WTC11 (cell line): ENCODE results near the gene NDUFB10. TPM values are rescaled to one million over a fixed set of nuclear protein-coding genes. Genes with fewer than 3 reads are reported as not detected.

Source experiments
- AFF4 ChIP-seq: sonication (generic); formaldehyde crosslinking; IDR thresholded peaks from 2 replicates; pipeline ENCODE4 v1.8.1; 2023; ENCODE audit warnings: mild to moderate bottlenecking, missing genetic modification reagents, borderline replicate concordance
- CREB1 ChIP-seq: sonication (generic); formaldehyde crosslinking; IDR thresholded peaks from 2 replicates; pipeline ENCODE4 v1.8.0; 2023; ENCODE audit warnings: mild to moderate bottlenecking, missing genetic modification reagents
- EMX1 ChIP-seq: fragments of 250-450 bp; sonication (Bioruptor Pico); IDR thresholded peaks from 2 replicates; pipeline ENCODE4 v1.8.0; 2021; ENCODE audit warnings: mild to moderate bottlenecking
- HMGXB4 ChIP-seq: sonication (generic); formaldehyde crosslinking; IDR thresholded peaks from 2 replicates; pipeline ENCODE4 v1.8.1; 2023; ENCODE audit warnings: mild to moderate bottlenecking, moderate library complexity, missing genetic modification reagents
- JUN ChIP-seq: sonication (generic); formaldehyde crosslinking; IDR thresholded peaks from 2 replicates; pipeline ENCODE4 v1.8.0; 2023; ENCODE audit warnings: mild to moderate bottlenecking, missing genetic modification reagents
- KAT7 ChIP-seq: sonication (generic); formaldehyde crosslinking; IDR thresholded peaks from 2 replicates; pipeline ENCODE4 v1.8.1; 2023; ENCODE audit warnings: missing genetic modification reagents, mild to moderate bottlenecking, borderline replicate concordance
- MXD4 ChIP-seq: fragments of 250-450 bp; sonication (Bioruptor Pico); IDR thresholded peaks from 2 replicates; pipeline ENCODE4 v1.8.0; 2021; ENCODE audit warnings: mild to moderate bottlenecking, moderate library complexity, borderline replicate concordance
- PRRX2 ChIP-seq: fragments of 250-450 bp; sonication (Bioruptor Pico); IDR thresholded peaks from 2 replicates; pipeline ENCODE4 v1.8.0; 2021; ENCODE audit warnings: mild to moderate bottlenecking
- RELA ChIP-seq: sonication (generic); formaldehyde crosslinking; IDR thresholded peaks from 2 replicates; pipeline ENCODE4 v1.8.1; 2022; ENCODE audit warnings: missing genetic modification reagents, mild to moderate bottlenecking, borderline replicate concordance
- SMAD4 ChIP-seq: sonication (generic); formaldehyde crosslinking; IDR thresholded peaks from 2 replicates; pipeline ENCODE4 v1.8.0; 2022; ENCODE audit warnings: mild to moderate bottlenecking, missing genetic modification reagents
- total RNA-seq: library from RNA; stranded (reverse); gene quantifications from 3 replicates; pipeline ENCODE4 v1.2.3, GENCODE V29; 2021
- TF ChIP-seq, protein P1 (sequence below): fragments of 250-450 bp; sonication (Bioruptor Pico); IDR thresholded peaks from 2 replicates; pipeline ENCODE4 v1.9.0; 2021; ENCODE audit warnings: mild to moderate bottlenecking
- TF ChIP-seq, protein P2 (sequence below): sonication (generic); formaldehyde crosslinking; conservative IDR thresholded peaks from 2 replicates; pipeline ENCODE4 v1.8.1; 2023; ENCODE audit warnings: mild to moderate bottlenecking, low read depth, missing genetic modification reagents, moderate library complexity
- TF ChIP-seq, protein P3 (sequence below): fragments of 250-450 bp; sonication (Bioruptor Pico); IDR thresholded peaks from 2 replicates; pipeline ENCODE4 v1.8.0; 2021; ENCODE audit warnings: mild to moderate bottlenecking
- TF ChIP-seq, protein P4 (sequence below): fragments of 250-450 bp; sonication (Bioruptor Pico); IDR thresholded peaks from 2 replicates; pipeline ENCODE4 v1.9.0; 2021; ENCODE audit warnings: mild to moderate bottlenecking, borderline replicate concordance
- TF ChIP-seq, protein P5 (sequence below): sonication (generic); formaldehyde crosslinking; IDR thresholded peaks from 2 replicates; pipeline ENCODE4 v1.8.0; 2023; ENCODE audit warnings: missing genetic modification reagents, mild to moderate bottlenecking, borderline replicate concordance
- TF ChIP-seq, protein P6 (sequence below): fragments of 200-600 bp; IDR thresholded peaks from 2 replicates; pipeline ENCODE4 v1.8.0; 2022; ENCODE audit warnings: antibody characterized with exemption

NDUFB10 gene
- total RNA-seq, 1 experiment from 2014 or later: 228 TPM

GRCh38 chr16:1980030-1980769 is 20.9 kb downstream of the NDUFB10 start (continued):
- TF ChIP-seq, protein P1, sequence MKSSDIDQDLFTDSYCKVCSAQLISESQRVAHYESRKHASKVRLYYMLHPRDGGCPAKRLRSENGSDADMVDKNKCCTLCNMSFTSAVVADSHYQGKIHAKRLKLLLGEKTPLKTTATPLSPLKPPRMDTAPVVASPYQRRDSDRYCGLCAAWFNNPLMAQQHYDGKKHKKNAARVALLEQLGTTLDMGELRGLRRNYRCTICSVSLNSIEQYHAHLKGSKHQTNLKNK (CRISPR knock-in tag): no peak
- TF ChIP-seq JUN (CRISPR knock-in tag) (no peak), HMGXB4 (no peak; the same call in 1 of the 2 replicates), KAT7 (CRISPR knock-in tag) (no peak), AFF4 (CRISPR knock-in tag) (no peak), RELA (CRISPR knock-in tag) (0 out of 2 replicates have a peak, but pooled peaks have one; percentile 33), SMAD4 (CRISPR knock-in tag) (no peak), CREB1 (no peak), EMX1 (CRISPR knock-in tag) (0 out of 2 replicates have a peak, but pooled peaks have one; percentile 28), PRRX2 (peak; percentile 68; the same call in 1 of the 2 replicates), MXD4 (CRISPR knock-in tag) (no peak)
- TF ChIP-seq, protein P2, sequence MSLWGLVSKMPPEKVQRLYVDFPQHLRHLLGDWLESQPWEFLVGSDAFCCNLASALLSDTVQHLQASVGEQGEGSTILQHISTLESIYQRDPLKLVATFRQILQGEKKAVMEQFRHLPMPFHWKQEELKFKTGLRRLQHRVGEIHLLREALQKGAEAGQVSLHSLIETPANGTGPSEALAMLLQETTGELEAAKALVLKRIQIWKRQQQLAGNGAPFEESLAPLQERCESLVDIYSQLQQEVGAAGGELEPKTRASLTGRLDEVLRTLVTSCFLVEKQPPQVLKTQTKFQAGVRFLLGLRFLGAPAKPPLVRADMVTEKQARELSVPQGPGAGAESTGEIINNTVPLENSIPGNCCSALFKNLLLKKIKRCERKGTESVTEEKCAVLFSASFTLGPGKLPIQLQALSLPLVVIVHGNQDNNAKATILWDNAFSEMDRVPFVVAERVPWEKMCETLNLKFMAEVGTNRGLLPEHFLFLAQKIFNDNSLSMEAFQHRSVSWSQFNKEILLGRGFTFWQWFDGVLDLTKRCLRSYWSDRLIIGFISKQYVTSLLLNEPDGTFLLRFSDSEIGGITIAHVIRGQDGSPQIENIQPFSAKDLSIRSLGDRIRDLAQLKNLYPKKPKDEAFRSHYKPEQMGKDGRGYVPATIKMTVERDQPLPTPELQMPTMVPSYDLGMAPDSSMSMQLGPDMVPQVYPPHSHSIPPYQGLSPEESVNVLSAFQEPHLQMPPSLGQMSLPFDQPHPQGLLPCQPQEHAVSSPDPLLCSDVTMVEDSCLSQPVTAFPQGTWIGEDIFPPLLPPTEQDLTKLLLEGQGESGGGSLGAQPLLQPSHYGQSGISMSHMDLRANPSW (CRISPR knock-in tag): no peak
- TF ChIP-seq, protein P3, sequence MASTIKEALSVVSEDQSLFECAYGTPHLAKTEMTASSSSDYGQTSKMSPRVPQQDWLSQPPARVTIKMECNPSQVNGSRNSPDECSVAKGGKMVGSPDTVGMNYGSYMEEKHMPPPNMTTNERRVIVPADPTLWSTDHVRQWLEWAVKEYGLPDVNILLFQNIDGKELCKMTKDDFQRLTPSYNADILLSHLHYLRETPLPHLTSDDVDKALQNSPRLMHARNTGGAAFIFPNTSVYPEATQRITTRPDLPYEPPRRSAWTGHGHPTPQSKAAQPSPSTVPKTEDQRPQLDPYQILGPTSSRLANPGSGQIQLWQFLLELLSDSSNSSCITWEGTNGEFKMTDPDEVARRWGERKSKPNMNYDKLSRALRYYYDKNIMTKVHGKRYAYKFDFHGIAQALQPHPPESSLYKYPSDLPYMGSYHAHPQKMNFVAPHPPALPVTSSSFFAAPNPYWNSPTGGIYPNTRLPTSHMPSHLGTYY: no peak
- TF ChIP-seq, protein P4, sequence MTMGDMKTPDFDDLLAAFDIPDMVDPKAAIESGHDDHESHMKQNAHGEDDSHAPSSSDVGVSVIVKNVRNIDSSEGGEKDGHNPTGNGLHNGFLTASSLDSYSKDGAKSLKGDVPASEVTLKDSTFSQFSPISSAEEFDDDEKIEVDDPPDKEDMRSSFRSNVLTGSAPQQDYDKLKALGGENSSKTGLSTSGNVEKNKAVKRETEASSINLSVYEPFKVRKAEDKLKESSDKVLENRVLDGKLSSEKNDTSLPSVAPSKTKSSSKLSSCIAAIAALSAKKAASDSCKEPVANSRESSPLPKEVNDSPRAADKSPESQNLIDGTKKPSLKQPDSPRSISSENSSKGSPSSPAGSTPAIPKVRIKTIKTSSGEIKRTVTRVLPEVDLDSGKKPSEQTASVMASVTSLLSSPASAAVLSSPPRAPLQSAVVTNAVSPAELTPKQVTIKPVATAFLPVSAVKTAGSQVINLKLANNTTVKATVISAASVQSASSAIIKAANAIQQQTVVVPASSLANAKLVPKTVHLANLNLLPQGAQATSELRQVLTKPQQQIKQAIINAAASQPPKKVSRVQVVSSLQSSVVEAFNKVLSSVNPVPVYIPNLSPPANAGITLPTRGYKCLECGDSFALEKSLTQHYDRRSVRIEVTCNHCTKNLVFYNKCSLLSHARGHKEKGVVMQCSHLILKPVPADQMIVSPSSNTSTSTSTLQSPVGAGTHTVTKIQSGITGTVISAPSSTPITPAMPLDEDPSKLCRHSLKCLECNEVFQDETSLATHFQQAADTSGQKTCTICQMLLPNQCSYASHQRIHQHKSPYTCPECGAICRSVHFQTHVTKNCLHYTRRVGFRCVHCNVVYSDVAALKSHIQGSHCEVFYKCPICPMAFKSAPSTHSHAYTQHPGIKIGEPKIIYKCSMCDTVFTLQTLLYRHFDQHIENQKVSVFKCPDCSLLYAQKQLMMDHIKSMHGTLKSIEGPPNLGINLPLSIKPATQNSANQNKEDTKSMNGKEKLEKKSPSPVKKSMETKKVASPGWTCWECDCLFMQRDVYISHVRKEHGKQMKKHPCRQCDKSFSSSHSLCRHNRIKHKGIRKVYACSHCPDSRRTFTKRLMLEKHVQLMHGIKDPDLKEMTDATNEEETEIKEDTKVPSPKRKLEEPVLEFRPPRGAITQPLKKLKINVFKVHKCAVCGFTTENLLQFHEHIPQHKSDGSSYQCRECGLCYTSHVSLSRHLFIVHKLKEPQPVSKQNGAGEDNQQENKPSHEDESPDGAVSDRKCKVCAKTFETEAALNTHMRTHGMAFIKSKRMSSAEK (CRISPR knock-in tag): no peak
- TF ChIP-seq, protein P5, sequence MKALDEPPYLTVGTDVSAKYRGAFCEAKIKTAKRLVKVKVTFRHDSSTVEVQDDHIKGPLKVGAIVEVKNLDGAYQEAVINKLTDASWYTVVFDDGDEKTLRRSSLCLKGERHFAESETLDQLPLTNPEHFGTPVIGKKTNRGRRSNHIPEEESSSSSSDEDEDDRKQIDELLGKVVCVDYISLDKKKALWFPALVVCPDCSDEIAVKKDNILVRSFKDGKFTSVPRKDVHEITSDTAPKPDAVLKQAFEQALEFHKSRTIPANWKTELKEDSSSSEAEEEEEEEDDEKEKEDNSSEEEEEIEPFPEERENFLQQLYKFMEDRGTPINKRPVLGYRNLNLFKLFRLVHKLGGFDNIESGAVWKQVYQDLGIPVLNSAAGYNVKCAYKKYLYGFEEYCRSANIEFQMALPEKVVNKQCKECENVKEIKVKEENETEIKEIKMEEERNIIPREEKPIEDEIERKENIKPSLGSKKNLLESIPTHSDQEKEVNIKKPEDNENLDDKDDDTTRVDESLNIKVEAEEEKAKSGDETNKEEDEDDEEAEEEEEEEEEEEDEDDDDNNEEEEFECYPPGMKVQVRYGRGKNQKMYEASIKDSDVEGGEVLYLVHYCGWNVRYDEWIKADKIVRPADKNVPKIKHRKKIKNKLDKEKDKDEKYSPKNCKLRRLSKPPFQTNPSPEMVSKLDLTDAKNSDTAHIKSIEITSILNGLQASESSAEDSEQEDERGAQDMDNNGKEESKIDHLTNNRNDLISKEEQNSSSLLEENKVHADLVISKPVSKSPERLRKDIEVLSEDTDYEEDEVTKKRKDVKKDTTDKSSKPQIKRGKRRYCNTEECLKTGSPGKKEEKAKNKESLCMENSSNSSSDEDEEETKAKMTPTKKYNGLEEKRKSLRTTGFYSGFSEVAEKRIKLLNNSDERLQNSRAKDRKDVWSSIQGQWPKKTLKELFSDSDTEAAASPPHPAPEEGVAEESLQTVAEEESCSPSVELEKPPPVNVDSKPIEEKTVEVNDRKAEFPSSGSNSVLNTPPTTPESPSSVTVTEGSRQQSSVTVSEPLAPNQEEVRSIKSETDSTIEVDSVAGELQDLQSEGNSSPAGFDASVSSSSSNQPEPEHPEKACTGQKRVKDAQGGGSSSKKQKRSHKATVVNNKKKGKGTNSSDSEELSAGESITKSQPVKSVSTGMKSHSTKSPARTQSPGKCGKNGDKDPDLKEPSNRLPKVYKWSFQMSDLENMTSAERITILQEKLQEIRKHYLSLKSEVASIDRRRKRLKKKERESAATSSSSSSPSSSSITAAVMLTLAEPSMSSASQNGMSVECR (CRISPR knock-in tag): no peak
- TF ChIP-seq, protein P6, sequence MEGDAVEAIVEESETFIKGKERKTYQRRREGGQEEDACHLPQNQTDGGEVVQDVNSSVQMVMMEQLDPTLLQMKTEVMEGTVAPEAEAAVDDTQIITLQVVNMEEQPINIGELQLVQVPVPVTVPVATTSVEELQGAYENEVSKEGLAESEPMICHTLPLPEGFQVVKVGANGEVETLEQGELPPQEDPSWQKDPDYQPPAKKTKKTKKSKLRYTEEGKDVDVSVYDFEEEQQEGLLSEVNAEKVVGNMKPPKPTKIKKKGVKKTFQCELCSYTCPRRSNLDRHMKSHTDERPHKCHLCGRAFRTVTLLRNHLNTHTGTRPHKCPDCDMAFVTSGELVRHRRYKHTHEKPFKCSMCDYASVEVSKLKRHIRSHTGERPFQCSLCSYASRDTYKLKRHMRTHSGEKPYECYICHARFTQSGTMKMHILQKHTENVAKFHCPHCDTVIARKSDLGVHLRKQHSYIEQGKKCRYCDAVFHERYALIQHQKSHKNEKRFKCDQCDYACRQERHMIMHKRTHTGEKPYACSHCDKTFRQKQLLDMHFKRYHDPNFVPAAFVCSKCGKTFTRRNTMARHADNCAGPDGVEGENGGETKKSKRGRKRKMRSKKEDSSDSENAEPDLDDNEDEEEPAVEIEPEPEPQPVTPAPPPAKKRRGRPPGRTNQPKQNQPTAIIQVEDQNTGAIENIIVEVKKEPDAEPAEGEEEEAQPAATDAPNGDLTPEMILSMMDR: no peak
